H9 (cell line): Measurements from ENCODE around the gene APOB. TPM values are rescaled to one million over a fixed set of nuclear protein-coding genes. Genes with fewer than 3 reads are reported as not detected.

Source experiments
- DNase-seq: peaks from one replicate; pipeline ENCODE4 v3.0.0-alpha.2; 2017
- H2AFZ ChIP-seq: one replicate; pipeline ENCODE4 v1.6.1; 2013; ENCODE audit warnings: mild to moderate bottlenecking, low read length, control low read depth, moderate library complexity
- H2AK5ac ChIP-seq: 2 replicates; pipeline ENCODE4 v1.6.1; 2013; ENCODE audit warnings: low read length, control low read depth, mixed read lengths; ENCODE audit not compliant: insufficient read length
- H2BK120ac ChIP-seq: one replicate; pipeline ENCODE4 v1.6.1; 2013; ENCODE audit warnings: low read depth, mild to moderate bottlenecking, low read length, control low read depth, inconsistent platforms; ENCODE audit not compliant: poor library complexity, severe bottlenecking
- H2BK12ac ChIP-seq: 2 replicates; pipeline ENCODE4 v1.6.1; 2013; ENCODE audit warnings: low read length, control low read depth, mixed read lengths, low read depth; ENCODE audit not compliant: insufficient read length
- H2BK15ac ChIP-seq: 2 replicates; pipeline ENCODE4 v1.6.1; 2013; ENCODE audit warnings: low read depth, low read length, control low read depth
- H2BK20ac ChIP-seq: one replicate; pipeline ENCODE4 v1.6.1; 2013; ENCODE audit warnings: low read depth, mild to moderate bottlenecking, low read length, control low read depth, inconsistent platforms; ENCODE audit not compliant: poor library complexity, severe bottlenecking
- H2BK5ac ChIP-seq: 2 replicates; pipeline ENCODE4 v1.6.1; 2013; ENCODE audit warnings: low read length, control low read depth, mixed read lengths; ENCODE audit not compliant: insufficient read length
- H3K14ac ChIP-seq: 2 replicates; pipeline ENCODE4 v1.6.1; 2013; ENCODE audit warnings: low read length, control low read depth; ENCODE audit not compliant: insufficient read depth
- H3K18ac ChIP-seq: 2 replicates; pipeline ENCODE4 v1.6.1; 2013; ENCODE audit warnings: low read depth, mild to moderate bottlenecking, mixed read lengths, low read length, control low read depth; ENCODE audit not compliant: insufficient read length
- H3K23ac ChIP-seq: 2 replicates; pipeline ENCODE4 v1.6.1; 2013; ENCODE audit warnings: low read length, control low read depth, mixed read lengths, low read depth; ENCODE audit not compliant: insufficient read length
- H3K23me2 ChIP-seq: 2 replicates; pipeline ENCODE4 v1.6.1; 2013; ENCODE audit warnings: low read depth, mild to moderate bottlenecking, mixed read lengths, low read length, control low read depth; ENCODE audit not compliant: insufficient read length, poor library complexity, severe bottlenecking
- H3K27ac ChIP-seq: 2 replicates; pipeline ENCODE4 v1.5.1; 2013; ENCODE audit warnings: low read length, control low read depth, mixed read lengths, low read depth; ENCODE audit not compliant: insufficient read length
- H3K27me3 ChIP-seq: 2 replicates; pipeline ENCODE4 v1.6.1; 2013; ENCODE audit warnings: low read length, control low read depth, inconsistent platforms; ENCODE audit not compliant: insufficient read depth
- H3K4ac ChIP-seq: 2 replicates; pipeline ENCODE4 v1.6.1; 2013; ENCODE audit warnings: low read depth, mild to moderate bottlenecking, control low read depth, inconsistent platforms, low read length, moderate library complexity
- H3K4me1 ChIP-seq: 2 replicates; pipeline ENCODE4 v1.6.1; 2013; ENCODE audit warnings: low read length, control low read depth, inconsistent platforms; ENCODE audit not compliant: insufficient read depth
- H3K4me2 ChIP-seq: 2 replicates; pipeline ENCODE4 v1.6.1; 2013; ENCODE audit warnings: low read length, control low read depth, mixed read lengths; ENCODE audit not compliant: insufficient read length, insufficient read depth
- H3K56ac ChIP-seq: 2 replicates; pipeline ENCODE4 v1.6.1; 2013; ENCODE audit warnings: low read depth, mild to moderate bottlenecking, mixed read lengths, low read length, control low read depth; ENCODE audit not compliant: insufficient read length
- H3K79me1 ChIP-seq: 2 replicates; pipeline ENCODE4 v1.6.1; 2013; ENCODE audit warnings: low read depth, mild to moderate bottlenecking, moderate library complexity, low read length, control low read depth, inconsistent platforms; ENCODE audit not compliant: insufficient read depth, poor library complexity, severe bottlenecking
- H3K79me2 ChIP-seq: 2 replicates; pipeline ENCODE4 v1.6.1; 2013; ENCODE audit warnings: low read length, control low read depth, inconsistent platforms; ENCODE audit not compliant: insufficient read depth
- H3K9ac ChIP-seq: 2 replicates; pipeline ENCODE4 v1.6.1; 2013; ENCODE audit warnings: low read length, control low read depth, mixed read lengths; ENCODE audit not compliant: insufficient read length; ENCODE audit errors: extremely low read depth
- H3K9me3 ChIP-seq: one replicate; pipeline ENCODE4 v1.6.1; 2013; ENCODE audit warnings: low read depth, low read length, inconsistent platforms; ENCODE audit not compliant: control insufficient read depth
- H3T11ph ChIP-seq: one replicate; pipeline ENCODE4 v1.6.1; 2013; ENCODE audit warnings: mild to moderate bottlenecking, low read length, control low read depth, inconsistent platforms
- H4K20me1 ChIP-seq: one replicate; pipeline ENCODE4 v1.6.1; 2013; ENCODE audit not compliant: control insufficient read depth, insufficient read length, insufficient read depth
- H4K5ac ChIP-seq: 2 replicates; pipeline ENCODE4 v1.6.1; 2013; ENCODE audit warnings: low read depth, mild to moderate bottlenecking, mixed read lengths, low read length, control low read depth; ENCODE audit not compliant: insufficient read length
- H4K8ac ChIP-seq: replicated peaks from 2 replicates; pipeline ENCODE4 v1.6.1; 2013; ENCODE audit warnings: low read length, control low read depth, mixed read lengths, low read depth; ENCODE audit not compliant: insufficient read length
- H4K91ac ChIP-seq: 2 replicates; pipeline ENCODE4 v1.6.1; 2013; ENCODE audit warnings: low read depth, mild to moderate bottlenecking, moderate library complexity, mixed read lengths, low read length, control low read depth; ENCODE audit not compliant: insufficient read length
- H3K27ac Mint-ChIP-seq, 3 experiments: 2 replicates in 2 of 3; 3 replicates in 1 of 3; pipeline ENCODE4 v1.8.0; 2020 to 2021; ENCODE audit warnings: mixed read lengths in 3 of 3, mild to moderate bottlenecking in 1 of 3, moderate library complexity in 1 of 3
- H3K27me3 Mint-ChIP-seq: 2 replicates; pipeline ENCODE4 v1.8.0; 2021; ENCODE audit warnings: low read depth, mild to moderate bottlenecking, moderate library complexity, mixed read lengths
- H3K36me3 Mint-ChIP-seq, 3 experiments: 2 replicates in 2 of 3; 3 replicates in 1 of 3; pipeline ENCODE4 v1.8.0; 2020 to 2021; ENCODE audit warnings: low read depth in 3 of 3, mixed read lengths in 3 of 3; ENCODE audit not compliant: insufficient read depth in 1 of 3
- H3K4me1 Mint-ChIP-seq, 2 experiments: 2 replicates each; pipeline ENCODE4 v1.8.0; 2020; ENCODE audit warnings: mixed read lengths in 2 of 2
- H3K4me3 Mint-ChIP-seq, 2 experiments: 2 replicates in 1 of 2; 3 replicates in 1 of 2; pipeline ENCODE4 v1.8.0; 2020 to 2021; ENCODE audit warnings: mild to moderate bottlenecking in 2 of 2, mixed read lengths in 2 of 2, moderate library complexity in 1 of 2
- H3K9me3 Mint-ChIP-seq, 2 experiments: 2 replicates in 1 of 2; 3 replicates in 1 of 2; pipeline ENCODE4 v1.8.0; 2020; ENCODE audit warnings: mild to moderate bottlenecking in 2 of 2, mixed read lengths in 2 of 2, moderate library complexity in 1 of 2
- WGBS: extraction: QIAGEN DNeasy Blood & Tissue Kit; methylation state at CpG from one replicate; pipeline ENCODE4 v1.1.7; 2013; ENCODE audit warnings: missing lambda C conversion rate, low lambda C conversion rate, mixed read lengths; ENCODE audit not compliant: insufficient read length; ENCODE audit errors: extremely low coverage; 5-methylcytosine and 5-hydroxymethylcytosine counted together
- total RNA-seq: library from RNA; stranded (reverse); gene quantifications from 2 replicates; pipeline ENCODE4 v1.2.1, GENCODE V29; 2021
- TF ChIP-seq, protein P1 (sequence below): fragments of 200-600 bp; sonication (generic); conservative IDR thresholded peaks from 3 replicates; pipeline ENCODE4 v1.8.0; 2021; ENCODE audit warnings: antibody characterized with exemption, mild to moderate bottlenecking

The APOB gene
- total RNA-seq, 1 experiment from 2014 or later = 0.26 TPM

DNA sequence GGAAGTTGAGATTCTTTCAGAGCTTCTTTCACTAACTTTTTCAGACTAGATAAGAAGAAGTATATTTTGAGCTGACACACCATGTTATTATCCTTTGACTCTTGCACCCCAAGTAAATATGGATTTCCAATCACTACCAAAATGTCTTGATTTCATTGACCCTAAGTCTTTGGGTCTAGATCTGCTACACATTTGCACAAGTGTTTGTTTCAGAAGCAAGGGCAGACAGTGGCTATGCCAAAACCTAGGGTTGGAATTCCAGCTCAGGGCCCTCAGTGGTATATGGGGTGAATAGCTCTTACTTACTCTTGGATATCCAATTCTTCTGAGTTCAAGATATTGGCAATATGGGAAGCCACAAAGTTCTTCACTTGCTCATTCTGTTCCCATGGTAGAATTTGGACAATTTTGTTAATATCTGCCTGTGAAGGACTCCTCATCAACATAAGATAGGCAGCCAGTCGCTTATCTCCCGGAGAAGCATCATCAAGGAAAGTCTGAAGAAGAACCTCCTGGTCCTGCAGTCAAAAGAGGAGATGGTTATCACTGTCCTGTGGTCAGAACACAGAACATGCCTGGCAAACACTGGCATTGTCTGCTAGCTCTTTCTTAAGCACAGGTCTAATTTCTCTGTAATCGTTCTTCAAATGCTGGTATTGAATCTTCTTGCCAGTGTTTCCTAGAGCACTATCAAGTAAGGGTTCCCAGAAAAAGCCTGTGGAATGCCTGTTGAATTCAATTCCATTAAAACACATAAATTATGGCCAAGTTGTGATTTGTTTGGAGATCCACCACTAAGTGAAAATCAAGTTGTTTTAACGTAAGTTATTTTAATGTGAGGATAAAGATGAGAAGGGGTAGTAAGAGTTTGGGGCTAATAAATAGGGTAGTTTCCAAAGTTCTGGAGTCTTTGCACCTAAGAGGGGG lies 15.6 kb downstream of the APOB start:
- no peak overlapping the region for H3K23ac ChIP-seq
- H2AFZ ChIP-seq = no peak overlapping the region
- H3K4me2 ChIP-seq = no peak overlapping the region
- H3K18ac ChIP-seq = no peak overlapping the region
- no peak overlapping the region for H2BK20ac ChIP-seq
- H3K4ac ChIP-seq = no peak overlapping the region
- H2BK15ac ChIP-seq = no peak overlapping the region
- Mint-ChIP-seq H3K4me1 (no peaks in the 10 kb centered on the region), H3K4me3 (no peak overlapping the region), H3K9me3 (no peaks in the 10 kb centered on the region), H3K27ac (no peak overlapping the region), H3K27me3 (peaks cover 4% of the 10 kb centered on the region; the same call in 1 of the 2 replicates), H3K36me3 (no peaks in the 10 kb centered on the region)
- no peaks in the 10 kb centered on the region for H3K4me1 ChIP-seq
- H2BK120ac ChIP-seq = no peak overlapping the region
- H3K14ac ChIP-seq = no peak overlapping the region
- no peak overlapping the region for H4K5ac ChIP-seq
- H4K8ac ChIP-seq = no peak overlapping the region
- no peak overlapping the region for H3K56ac ChIP-seq
- H2AK5ac ChIP-seq = no peak overlapping the region
- WGBS = 100% methylated on average over 1 of the region's 4 CpGs
- no peaks in the 10 kb centered on the region for H3K27me3 ChIP-seq
- H4K91ac ChIP-seq = no peak overlapping the region
- no peaks in the 10 kb centered on the region for H3K23me2 ChIP-seq
- no peak overlapping the region for H3K27ac ChIP-seq
- no peak overlapping the region for H3T11ph ChIP-seq
- H2BK12ac ChIP-seq = no peak overlapping the region
- H3K9me3 ChIP-seq = no peaks in the 10 kb centered on the region
- H3K79me1 ChIP-seq = no peaks in the 10 kb centered on the region
- TF ChIP-seq, protein P1, sequence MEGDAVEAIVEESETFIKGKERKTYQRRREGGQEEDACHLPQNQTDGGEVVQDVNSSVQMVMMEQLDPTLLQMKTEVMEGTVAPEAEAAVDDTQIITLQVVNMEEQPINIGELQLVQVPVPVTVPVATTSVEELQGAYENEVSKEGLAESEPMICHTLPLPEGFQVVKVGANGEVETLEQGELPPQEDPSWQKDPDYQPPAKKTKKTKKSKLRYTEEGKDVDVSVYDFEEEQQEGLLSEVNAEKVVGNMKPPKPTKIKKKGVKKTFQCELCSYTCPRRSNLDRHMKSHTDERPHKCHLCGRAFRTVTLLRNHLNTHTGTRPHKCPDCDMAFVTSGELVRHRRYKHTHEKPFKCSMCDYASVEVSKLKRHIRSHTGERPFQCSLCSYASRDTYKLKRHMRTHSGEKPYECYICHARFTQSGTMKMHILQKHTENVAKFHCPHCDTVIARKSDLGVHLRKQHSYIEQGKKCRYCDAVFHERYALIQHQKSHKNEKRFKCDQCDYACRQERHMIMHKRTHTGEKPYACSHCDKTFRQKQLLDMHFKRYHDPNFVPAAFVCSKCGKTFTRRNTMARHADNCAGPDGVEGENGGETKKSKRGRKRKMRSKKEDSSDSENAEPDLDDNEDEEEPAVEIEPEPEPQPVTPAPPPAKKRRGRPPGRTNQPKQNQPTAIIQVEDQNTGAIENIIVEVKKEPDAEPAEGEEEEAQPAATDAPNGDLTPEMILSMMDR = no peak
- no peak for DNase-seq
- no peaks in the 10 kb centered on the region for H3K79me2 ChIP-seq
- H4K20me1 ChIP-seq = no peaks in the 10 kb centered on the region
- no peak overlapping the region for H2BK5ac ChIP-seq
- no peak overlapping the region for H3K9ac ChIP-seq
